K562 (cell line): ENCODE measurements around the gene ESPL1. TPM values are rescaled to one million over a fixed set of nuclear protein-coding genes. Genes with fewer than 3 reads are reported as not detected.
A peak's percentile ranks its signal among the peaks of the same experiment; 100 is the strongest.

Source experiments
- ATF1 ChIP-seq, 2 experiments: fragments of 450-650 bp in 1 of 2; IDR thresholded peaks; 2 replicates each; pipeline ENCODE4 v1.6.1; 2016; ENCODE audit warnings: missing compliant biosample characterization in 1 of 2, missing genetic modification characterization in 1 of 2
- ELF1 ChIP-seq: fragments of 200-800 bp; sonication (Bioruptor generic); IDR thresholded peaks from 2 replicates; pipeline ENCODE4 v1.6.1; 2016; ENCODE audit warnings: missing genetic modification characterization, missing compliant biosample characterization
- FOSL1 ChIP-seq: fragments of 200-800 bp; sonication (Bioruptor generic); conservative IDR thresholded peaks from 2 replicates; pipeline ENCODE4 v1.6.1; 2016; ENCODE audit warnings: missing genetic modification characterization, missing compliant biosample characterization
- HOXB6 ChIP-seq: fragments of 250-450 bp; sonication (Bioruptor Pico); IDR thresholded peaks from 2 replicates; pipeline ENCODE4 v1.5.1; 2022; ENCODE audit warnings: mild to moderate bottlenecking, borderline replicate concordance
- JUN ChIP-seq, 2 experiments: sonication (generic) in 1 of 2; formaldehyde crosslinking in 1 of 2; IDR thresholded peaks; 2 replicates each; pipeline versions ENCODE4 v1.6.1 to v1.8.0; 2012 to 2022; ENCODE audit warnings: borderline replicate concordance in 2 of 2, mild to moderate bottlenecking in 2 of 2, improper control_type of control experiment in 1 of 2, low read depth in 1 of 2, low read length in 1 of 2, missing genetic modification reagents in 1 of 2
- LEF1 ChIP-seq: fragments of 450-650 bp; IDR thresholded peaks from 2 replicates; pipeline ENCODE4 v1.6.1; 2016; ENCODE audit warnings: mild to moderate bottlenecking
- NCOA6 ChIP-seq: fragments of 450-650 bp; IDR thresholded peaks from 2 replicates; pipeline ENCODE4 v1.6.1; 2017; ENCODE audit warnings: mild to moderate bottlenecking
- RBM25 ChIP-seq: fragments of 200-400 bp; formaldehyde crosslinking; IDR thresholded peaks from 2 replicates; pipeline ENCODE4 v1.6.1; 2018; ENCODE audit warnings: low read length, low read depth, moderate library complexity; ENCODE audit not compliant: severe bottlenecking
- RFX5 ChIP-seq: IDR thresholded peaks from 2 replicates; pipeline ENCODE4 v1.6.1; 2011; ENCODE audit warnings: low read depth, mild to moderate bottlenecking, improper control_type of control experiment, low read length
- SAFB ChIP-seq: fragments of 200-400 bp; formaldehyde crosslinking; IDR thresholded peaks from 2 replicates; pipeline ENCODE4 v1.6.1; 2017; ENCODE audit warnings: low read depth, low read length, borderline replicate concordance
- SMAD3 ChIP-seq: fragments of 450-650 bp; formaldehyde crosslinking; conservative IDR thresholded peaks from 2 replicates; pipeline ENCODE4 v1.4.0; 2020; ENCODE audit warnings: mild to moderate bottlenecking
- ZC3H11A ChIP-seq: IDR thresholded peaks from 2 replicates; pipeline ENCODE4 v1.6.1; 2012; ENCODE audit warnings: low read depth, low read length, improper control_type of control experiment
- ZNF175 ChIP-seq: fragments of 200-800 bp; sonication (Bioruptor generic); IDR thresholded peaks from 2 replicates; pipeline ENCODE4 v1.6.1; 2016; ENCODE audit warnings: low read depth, mild to moderate bottlenecking, missing genetic modification characterization, missing compliant biosample characterization
- polyA plus RNA-seq, 8 experiments: library from polyadenylated mRNA; depleted of rRNA in 4 of 8; stranded (reverse) in 5 of 8; unstranded in 3 of 8; fragments of >200 nt; fragmentation: Nextera tagmentation in 2 of 8; fragmentation: Illumina TruSeq in 1 of 8; extraction: Ambion mirVana in 2 of 8; extraction: Trizol in 1 of 8; gene quantifications; 2 replicates each; pipeline versions ENCODE4 v1.2.1 to v1.2.3, GENCODE V29; 2011 to 2014; ENCODE audit warnings: inconsistent platforms in 1 of 8, missing spikeins in 1 of 8
- total RNA-seq, 7 experiments: library from RNA; depleted of rRNA in 6 of 7; stranded (reverse); fragments of >200 nt in 6 of 7; fragmentation: Illumina TruSeq in 2 of 7; extraction: Trizol in 2 of 7; gene quantifications; 2 replicates each; pipeline versions ENCODE4 v1.2.1 to v1.2.3, GENCODE V29; 2011 to 2021; ENCODE audit warnings: low replicate concordance in 1 of 7
- TF ChIP-seq, protein P1 (sequence below): sonication (generic); formaldehyde crosslinking; IDR thresholded peaks from 2 replicates; pipeline ENCODE4 v1.9.0; 2022; ENCODE audit warnings: mild to moderate bottlenecking, missing genetic modification reagents
- TF ChIP-seq, protein P2 (sequence below): fragments of 450-650 bp; IDR thresholded peaks from 2 replicates; pipeline ENCODE4 v1.6.1; 2014; ENCODE audit warnings: low read depth, mild to moderate bottlenecking, moderate library complexity, borderline replicate concordance
- TF ChIP-seq, protein P3 (sequence below), 3 experiments: IDR thresholded peaks in 2 of 3; conservative IDR thresholded peaks in 1 of 3; 2 replicates each; pipeline ENCODE4 v1.5.1; 2011 to 2012; ENCODE audit warnings: low read length in 3 of 3, mild to moderate bottlenecking in 3 of 3, control low read depth in 2 of 3, improper control_type of control experiment in 1 of 3, inconsistent platforms in 1 of 3, low read depth in 1 of 3, mixed read lengths in 1 of 3, moderate library complexity in 1 of 3; ENCODE audit not compliant: insufficient read depth in 2 of 3
- TF ChIP-seq, protein P4 (sequence below), 2 experiments: IDR thresholded peaks; 2 replicates each; pipeline ENCODE4 v1.6.1; 2011; ENCODE audit warnings: borderline replicate concordance in 1 of 2, control low read depth in 1 of 2, low read depth in 1 of 2, low read length in 1 of 2, mild to moderate bottlenecking in 1 of 2, mixed read lengths in 1 of 2, moderate library complexity in 1 of 2; ENCODE audit not compliant: insufficient read depth in 1 of 2, insufficient read length in 1 of 2, poor library complexity in 1 of 2, severe bottlenecking in 1 of 2; ENCODE audit errors: extremely low read depth in 1 of 2

The ESPL1 gene
- total and polyA plus RNA-seq, 9 of the 15 experiments (the other 6 are each of a cell fraction or from before 2014, with no cell fraction given), result 1.2 to 55.0 (median 18.7) TPM

DNA sequence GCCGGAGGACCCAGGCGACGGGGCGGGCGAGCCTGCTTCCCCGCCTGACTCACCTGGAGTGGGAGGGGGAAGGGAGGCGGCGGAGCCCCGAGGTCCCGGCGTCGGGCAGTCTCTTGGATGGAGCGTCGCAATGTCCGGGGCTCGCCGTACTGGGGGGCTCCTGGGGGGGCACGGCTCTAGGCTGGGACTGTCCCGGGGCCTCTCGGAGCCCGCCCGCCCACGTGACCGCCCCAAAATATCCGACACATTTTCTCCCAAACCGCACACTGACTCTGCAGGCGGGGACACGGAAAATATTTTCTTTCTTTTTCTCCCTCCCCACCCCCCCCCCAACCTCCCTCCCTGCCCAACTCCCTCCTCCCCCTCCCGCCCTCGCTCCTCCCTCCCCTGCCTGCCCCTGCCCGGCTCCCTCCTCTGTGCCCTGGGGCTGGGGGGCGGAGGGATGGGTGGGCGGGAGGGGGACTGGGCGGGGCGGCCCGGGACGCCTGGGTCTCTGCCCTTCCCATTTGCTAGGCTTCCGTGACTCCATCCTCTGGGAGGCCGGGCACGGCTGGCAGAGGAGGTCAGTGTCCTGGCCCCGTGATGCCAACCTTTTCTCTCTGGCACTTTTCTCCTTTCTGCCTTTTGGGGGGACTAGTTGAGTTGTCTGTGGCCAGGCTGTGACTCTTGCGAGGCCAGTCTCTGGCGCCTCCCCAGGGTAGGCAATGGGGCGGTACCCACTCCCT lies 36.0 kb upstream of the ESPL1 start, which contains the start of gene RARG (continued):
- no peak for TF ChIP-seq ATF1 (CRISPR knock-in tag; IDR thresholded peaks at IDR 0.05)
- TF ChIP-seq ATF1 (tag; IDR thresholded peaks at IDR 0.05), result no peak
- TF ChIP-seq HOXB6 (CRISPR knock-in tag), result no peak
- no peak for TF ChIP-seq LEF1
- TF ChIP-seq ZNF175 (CRISPR knock-in tag), result no peak
- TF ChIP-seq RFX5, result no peak
- TF ChIP-seq, protein P1, sequence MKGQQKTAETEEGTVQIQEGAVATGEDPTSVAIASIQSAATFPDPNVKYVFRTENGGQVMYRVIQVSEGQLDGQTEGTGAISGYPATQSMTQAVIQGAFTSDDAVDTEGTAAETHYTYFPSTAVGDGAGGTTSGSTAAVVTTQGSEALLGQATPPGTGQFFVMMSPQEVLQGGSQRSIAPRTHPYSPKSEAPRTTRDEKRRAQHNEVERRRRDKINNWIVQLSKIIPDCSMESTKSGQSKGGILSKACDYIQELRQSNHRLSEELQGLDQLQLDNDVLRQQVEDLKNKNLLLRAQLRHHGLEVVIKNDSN (CRISPR knock-in tag), result peak; percentile 52; the same call in 1 of the 2 replicates
- no peak for TF ChIP-seq SAFB
- TF ChIP-seq SMAD3, result no peak
- peak; percentile 63 for TF ChIP-seq FOSL1 (tag)
- TF ChIP-seq NCOA6, result peak; percentile 39; the same call in 1 of the 2 replicates
- TF ChIP-seq RBM25, result peak; percentile 76
- TF ChIP-seq JUN (IDR thresholded peaks at IDR 0.05; ENCODE audit: borderline replicate concordance, low read depth, low read length), result no peak
- TF ChIP-seq JUN (CRISPR knock-in tag; IDR thresholded peaks at IDR 0.05; ENCODE audit: borderline replicate concordance), result no peak
- TF ChIP-seq, protein P2, sequence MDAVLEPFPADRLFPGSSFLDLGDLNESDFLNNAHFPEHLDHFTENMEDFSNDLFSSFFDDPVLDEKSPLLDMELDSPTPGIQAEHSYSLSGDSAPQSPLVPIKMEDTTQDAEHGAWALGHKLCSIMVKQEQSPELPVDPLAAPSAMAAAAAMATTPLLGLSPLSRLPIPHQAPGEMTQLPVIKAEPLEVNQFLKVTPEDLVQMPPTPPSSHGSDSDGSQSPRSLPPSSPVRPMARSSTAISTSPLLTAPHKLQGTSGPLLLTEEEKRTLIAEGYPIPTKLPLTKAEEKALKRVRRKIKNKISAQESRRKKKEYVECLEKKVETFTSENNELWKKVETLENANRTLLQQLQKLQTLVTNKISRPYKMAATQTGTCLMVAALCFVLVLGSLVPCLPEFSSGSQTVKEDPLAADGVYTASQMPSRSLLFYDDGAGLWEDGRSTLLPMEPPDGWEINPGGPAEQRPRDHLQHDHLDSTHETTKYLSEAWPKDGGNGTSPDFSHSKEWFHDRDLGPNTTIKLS, result no peak
- TF ChIP-seq, protein P3, sequence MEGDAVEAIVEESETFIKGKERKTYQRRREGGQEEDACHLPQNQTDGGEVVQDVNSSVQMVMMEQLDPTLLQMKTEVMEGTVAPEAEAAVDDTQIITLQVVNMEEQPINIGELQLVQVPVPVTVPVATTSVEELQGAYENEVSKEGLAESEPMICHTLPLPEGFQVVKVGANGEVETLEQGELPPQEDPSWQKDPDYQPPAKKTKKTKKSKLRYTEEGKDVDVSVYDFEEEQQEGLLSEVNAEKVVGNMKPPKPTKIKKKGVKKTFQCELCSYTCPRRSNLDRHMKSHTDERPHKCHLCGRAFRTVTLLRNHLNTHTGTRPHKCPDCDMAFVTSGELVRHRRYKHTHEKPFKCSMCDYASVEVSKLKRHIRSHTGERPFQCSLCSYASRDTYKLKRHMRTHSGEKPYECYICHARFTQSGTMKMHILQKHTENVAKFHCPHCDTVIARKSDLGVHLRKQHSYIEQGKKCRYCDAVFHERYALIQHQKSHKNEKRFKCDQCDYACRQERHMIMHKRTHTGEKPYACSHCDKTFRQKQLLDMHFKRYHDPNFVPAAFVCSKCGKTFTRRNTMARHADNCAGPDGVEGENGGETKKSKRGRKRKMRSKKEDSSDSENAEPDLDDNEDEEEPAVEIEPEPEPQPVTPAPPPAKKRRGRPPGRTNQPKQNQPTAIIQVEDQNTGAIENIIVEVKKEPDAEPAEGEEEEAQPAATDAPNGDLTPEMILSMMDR (IDR thresholded peaks at IDR 0.05 in 2 of 3, conservative IDR thresholded peaks at IDR 0.05 in 1 of 3; ENCODE audit: insufficient read depth in 2 of 3, low read depth in 1 of 3, low read length in 3 of 3), result 0 out of 6 replicates have a peak, but pooled peaks of 1 of the 3 experiments have one; percentile 14
- TF ChIP-seq ZC3H11A, result no peak
- TF ChIP-seq, protein P4, sequence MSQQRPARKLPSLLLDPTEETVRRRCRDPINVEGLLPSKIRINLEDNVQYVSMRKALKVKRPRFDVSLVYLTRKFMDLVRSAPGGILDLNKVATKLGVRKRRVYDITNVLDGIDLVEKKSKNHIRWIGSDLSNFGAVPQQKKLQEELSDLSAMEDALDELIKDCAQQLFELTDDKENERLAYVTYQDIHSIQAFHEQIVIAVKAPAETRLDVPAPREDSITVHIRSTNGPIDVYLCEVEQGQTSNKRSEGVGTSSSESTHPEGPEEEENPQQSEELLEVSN (IDR thresholded peaks at IDR 0.05; ENCODE audit: borderline replicate concordance in 1 of 2, extremely low read depth in 1 of 2, insufficient read depth in 1 of 2, insufficient read length in 1 of 2, low read depth in 1 of 2, low read length in 1 of 2, poor library complexity in 1 of 2, severe bottlenecking in 1 of 2), result no peak
- TF ChIP-seq ELF1, result no peak
